Kidney epithelial cell (primary cell): ENCODE data around the gene PRR5. TPM values are rescaled to one million over a fixed set of nuclear protein-coding genes. Genes with fewer than 3 reads are reported as not detected.

ENCODE experiments used
- DNase-seq: peaks from one replicate; pipeline ENCODE4 v3.0.0-alpha.2; 2010; ENCODE audit warnings: low read depth
- H3K27me3 ChIP-seq: 2 replicates; pipeline ENCODE4 v1.6.0; 2011; ENCODE audit warnings: low read length; ENCODE audit not compliant: control insufficient read depth, insufficient read depth
- H3K36me3 ChIP-seq: 2 replicates; pipeline ENCODE4 v1.5.1; 2011; ENCODE audit warnings: low read length; ENCODE audit not compliant: control insufficient read depth, insufficient read depth
- H3K4me3 ChIP-seq: 2 replicates; pipeline ENCODE4 v1.5.1; 2011; ENCODE audit warnings: low read depth, mild to moderate bottlenecking, control low read depth, low read length
- CTCF ChIP-seq: IDR thresholded peaks from 2 replicates; pipeline ENCODE4 v1.5.1; 2011; ENCODE audit warnings: mild to moderate bottlenecking, moderate library complexity, low read length, control low read depth, inconsistent platforms; ENCODE audit not compliant: insufficient read depth, poor library complexity, severe bottlenecking
- total RNA-seq: library from RNA; depleted of rRNA; stranded (reverse); fragments of >200 nt; gene quantifications from 2 replicates; pipeline ENCODE4 v1.2.3, GENCODE V29; 2015

Gene PRR5
- total RNA-seq, 1 donor from 2014 or later: 14.3 TPM

- DNase-seq: no peak
- Histone ChIP-seq H3K36me3 (no peaks in the 10 kb centered on the region), H3K27me3 (no peaks in the 10 kb centered on the region), H3K4me3 (no peak overlapping the region)
- TF ChIP-seq CTCF: no peak
Measured at GRCh38 chr22:44711690-44712555, 9.9 kb downstream of the PRR5 start.

DNA sequence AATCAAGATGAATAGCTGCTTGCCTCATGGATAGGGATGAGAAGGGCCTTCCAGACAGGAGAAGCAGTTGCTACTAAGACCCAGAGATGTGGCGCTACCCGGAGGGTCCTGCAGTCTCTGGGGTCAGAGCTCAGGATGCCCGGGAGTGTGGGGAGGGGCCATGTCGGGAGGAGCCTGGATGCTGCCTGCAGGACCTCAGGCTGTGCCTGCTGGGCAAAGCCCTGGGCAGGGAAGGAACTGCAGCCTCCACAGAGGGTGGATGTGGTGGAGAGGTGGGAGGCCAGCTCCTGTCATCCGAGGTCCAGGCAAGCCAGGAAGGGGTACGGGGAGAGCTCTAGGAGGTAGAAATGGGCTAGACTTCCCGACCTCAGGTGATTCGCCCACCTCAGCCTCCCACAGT is 11.0 kb downstream of the PRR5 start:
- TF ChIP-seq CTCF: no peak
- H3K27me3 ChIP-seq: no peaks in the 10 kb centered on the region
- no peak overlapping the region for H3K4me3 ChIP-seq
- no peaks in the 10 kb centered on the region for H3K36me3 ChIP-seq
- DNase-seq: no peak

DNA sequence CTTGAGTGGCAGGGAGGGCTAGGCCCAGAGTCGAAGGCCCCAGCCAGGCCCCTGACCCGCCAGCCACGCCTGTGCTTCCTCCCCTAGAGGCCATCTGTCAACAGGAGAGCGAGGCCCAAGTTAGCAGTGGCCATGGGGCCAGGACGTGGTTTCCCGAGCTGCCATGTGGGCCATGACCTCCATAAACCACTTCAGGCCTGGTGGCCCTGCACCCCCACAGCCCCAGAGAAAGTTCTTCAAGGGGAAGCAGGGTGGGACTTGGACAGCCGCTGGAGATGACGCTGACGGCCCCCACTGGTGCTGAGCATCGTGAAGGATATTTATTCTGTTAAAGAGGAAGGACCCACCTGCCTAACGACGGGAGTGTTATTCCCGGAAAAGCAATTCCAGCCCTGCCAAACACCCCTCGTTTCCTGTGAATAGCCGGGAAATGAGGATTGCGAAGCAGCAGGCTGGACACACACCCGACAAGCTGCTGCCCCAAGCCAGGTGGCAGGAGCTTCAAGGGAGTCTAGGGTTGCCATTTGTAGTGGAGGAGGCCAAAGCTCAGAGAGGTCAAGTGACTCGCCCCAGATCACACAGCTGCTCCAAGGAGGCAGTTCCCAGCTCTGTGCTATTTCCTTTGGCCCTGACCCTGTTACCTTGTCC is 12.8 kb downstream of the PRR5 start:
- Histone ChIP-seq H3K36me3 (no peaks in the 10 kb centered on the region), H3K4me3 (no peak overlapping the region), H3K27me3 (no peaks in the 10 kb centered on the region)
- no peak for TF ChIP-seq CTCF
- DNase-seq: no peak

DNA sequence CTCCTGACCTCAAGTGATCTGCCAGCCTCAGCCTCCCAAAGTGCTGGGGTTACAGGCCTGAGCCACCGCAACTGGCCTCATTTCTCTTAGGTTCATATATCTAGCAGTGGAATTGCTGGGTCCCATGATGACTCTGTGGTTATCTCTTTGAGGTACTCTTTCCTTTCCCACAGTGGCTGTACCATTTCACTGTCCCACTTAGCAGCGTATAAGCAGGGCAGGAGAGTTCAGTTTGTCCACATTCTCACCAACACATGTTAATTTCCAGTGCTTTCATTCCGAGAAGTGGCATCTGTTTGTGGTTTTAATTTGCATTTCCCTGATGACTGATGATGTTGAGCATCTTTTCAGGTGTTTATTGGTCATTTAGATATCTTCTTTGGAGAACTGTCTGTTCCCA is 16.4 kb downstream of the PRR5 start:
- Histone ChIP-seq H3K36me3 (no peaks in the 10 kb centered on the region), H3K27me3 (no peaks in the 10 kb centered on the region), H3K4me3 (no peak overlapping the region)
- TF ChIP-seq CTCF: no peak
- DNase-seq: no peak

GRCh38 chr22:44719586-44720368 is 17.8 kb downstream of the PRR5 start:
- Histone ChIP-seq H3K36me3 (no peaks in the 10 kb centered on the region), H3K4me3 (no peak overlapping the region), H3K27me3 (no peaks in the 10 kb centered on the region)
- DNase-seq: no peak
- no peak for TF ChIP-seq CTCF
